GM19035 (cell line): ENCODE data around the gene COLQ.
"Not testable (repeated sequence)": the region's sequence is repeated elsewhere in the genome, so short reads cannot be mapped to it uniquely, and the experiment has no call there.

ENCODE experiments used
- ATAC-seq: cut with Tn5 transposase; IDR thresholded peaks from one replicate; pipeline ENCODE4 v1.9.1; 2021; ENCODE audit not compliant: unreplicated experiment

Gene COLQ

DNA sequence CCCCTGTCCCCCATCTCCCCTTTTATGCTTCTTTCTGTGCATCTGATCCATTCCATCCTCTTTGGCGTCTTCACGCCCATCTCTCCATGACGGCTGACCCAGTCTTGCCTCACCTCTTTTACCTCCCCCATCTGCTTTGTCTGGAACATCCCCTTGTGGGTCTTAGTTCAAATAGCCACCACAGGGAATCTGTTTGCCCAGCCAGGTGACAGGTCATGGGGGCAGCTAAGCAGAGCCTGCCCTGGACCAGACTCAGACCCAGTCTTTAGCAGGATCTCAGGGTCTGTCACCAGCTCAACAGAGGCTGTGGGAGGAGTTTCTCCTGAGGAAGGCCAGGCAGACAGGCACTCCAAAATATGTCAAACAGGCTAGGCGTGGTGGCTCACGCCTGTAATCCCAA lies 28.1 kb downstream of the COLQ start:
- no peak for ATAC-seq

DNA sequence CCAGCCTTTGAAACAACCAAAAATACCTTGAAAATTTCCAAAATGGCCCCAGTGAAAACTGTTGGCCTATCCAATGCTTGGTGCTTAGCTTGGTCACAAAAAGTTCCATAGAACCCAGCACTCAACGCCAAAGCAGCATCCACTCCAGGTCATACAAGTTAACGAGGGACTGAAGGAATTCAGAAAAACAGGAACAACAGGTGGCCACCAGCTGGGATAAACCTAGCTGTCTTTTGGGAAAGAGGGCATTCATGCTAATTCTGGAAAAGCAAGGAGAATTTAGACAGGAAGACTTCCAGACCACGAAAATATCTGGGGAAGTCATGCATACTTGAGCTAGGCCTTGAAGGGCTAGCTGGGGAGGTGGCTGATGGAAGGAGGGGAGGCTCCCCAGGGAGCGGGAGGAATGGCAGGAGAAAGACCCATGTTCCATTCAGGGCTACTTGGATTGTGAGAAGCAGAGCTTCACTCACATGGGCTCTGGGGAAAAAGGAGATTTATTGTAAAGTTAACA lies 28.6 kb downstream of the COLQ start:
- no peak for ATAC-seq

DNA sequence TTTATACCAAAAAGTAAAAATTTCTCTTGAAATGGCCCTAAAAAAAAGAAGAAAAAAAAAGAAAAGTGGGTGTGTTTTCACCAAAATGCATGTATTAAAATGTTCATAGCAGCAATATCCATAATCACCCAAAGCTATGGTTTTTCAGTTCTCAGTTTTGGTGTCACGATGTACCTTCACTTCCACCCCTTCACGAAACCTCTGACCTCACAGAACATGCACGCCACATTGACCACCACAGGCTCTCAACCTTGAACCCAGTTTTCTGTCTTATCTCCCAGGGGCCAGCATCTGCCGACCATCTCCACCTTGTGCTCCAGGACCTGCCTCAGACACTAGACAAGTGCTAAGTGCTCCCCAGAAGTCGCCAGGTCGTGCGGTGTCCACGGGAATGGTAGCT lies 30.4 kb downstream of the COLQ start:
- no peak for ATAC-seq

DNA sequence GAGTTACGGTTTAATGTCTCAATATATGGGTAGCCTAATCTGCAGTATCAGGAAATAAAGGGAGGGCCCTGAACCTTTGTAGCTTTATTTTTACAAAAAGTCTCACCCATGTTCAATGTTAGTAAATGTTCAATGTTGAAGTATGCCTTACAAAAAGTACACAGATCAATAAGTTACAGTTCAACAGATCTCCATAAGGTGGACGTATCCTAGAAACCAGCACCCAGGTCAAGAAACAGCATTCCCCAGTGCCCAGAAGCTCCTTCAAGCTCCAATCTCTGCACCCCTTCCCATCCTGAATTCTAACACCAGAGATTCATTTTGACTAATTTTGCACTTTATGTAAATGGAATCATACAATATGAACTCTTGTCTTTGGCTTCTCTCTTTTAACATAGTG lies 31.3 kb downstream of the COLQ start:
- no peak for ATAC-seq

DNA sequence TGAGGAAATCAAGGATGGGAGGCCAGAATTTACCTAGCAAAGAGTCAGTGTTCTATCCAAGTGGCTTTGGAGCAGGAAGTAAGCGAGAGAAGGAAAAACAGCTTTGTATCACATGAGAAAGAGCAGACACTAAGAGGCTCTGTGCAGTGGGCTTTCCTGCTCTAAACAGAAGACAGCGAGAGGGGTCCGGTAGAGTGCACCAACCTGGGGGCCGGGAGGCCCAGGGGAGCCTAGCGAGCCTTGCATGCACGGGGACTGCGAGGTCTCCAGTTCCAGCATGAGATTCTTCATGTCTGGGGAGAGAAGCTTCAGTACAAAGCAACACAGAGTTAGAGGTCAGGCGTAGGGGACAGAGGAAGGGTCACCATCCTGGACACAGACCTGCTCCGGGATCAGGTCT lies 33.5 kb downstream of the COLQ start:
- no peak for ATAC-seq

DNA sequence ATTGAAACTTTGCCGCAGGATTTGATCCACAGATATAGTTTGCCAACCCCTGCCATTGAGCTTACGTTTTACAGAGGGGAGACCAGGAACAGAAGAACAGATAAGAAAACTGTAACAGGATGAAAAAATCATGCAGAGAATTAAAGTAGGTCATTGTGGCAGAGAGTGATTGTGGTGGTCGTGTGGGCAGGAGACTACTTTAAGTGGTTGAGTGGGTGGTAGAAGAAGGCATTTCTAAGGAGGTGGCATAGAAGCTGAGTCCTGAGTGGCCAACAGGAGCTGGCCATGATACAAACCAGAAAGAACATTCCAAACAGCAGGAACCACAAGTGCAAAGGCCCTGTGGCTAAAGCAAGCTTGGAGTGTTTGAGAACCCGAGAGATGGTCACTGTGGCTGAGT lies 34.5 kb downstream of the COLQ start:
- no peak for ATAC-seq

DNA sequence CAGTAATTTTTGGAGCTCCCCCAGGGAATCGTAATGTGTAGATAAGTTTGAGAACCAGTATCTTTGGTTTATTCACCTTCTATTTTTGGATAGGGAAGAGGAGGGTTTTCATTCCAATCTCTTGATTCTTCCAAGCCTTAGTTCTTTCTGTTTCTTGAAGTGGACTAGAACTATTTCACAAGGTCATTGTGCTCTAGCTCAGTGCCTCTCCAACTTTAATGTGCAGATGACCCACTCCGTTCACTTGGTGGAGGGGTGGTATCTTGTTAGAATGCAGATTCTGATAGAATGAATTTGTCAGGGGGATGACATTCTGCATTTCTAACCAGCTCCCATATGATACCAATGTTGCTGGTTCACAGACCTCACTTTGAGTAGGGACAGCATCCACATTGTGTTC lies 35.5 kb downstream of the COLQ start:
- no peak for ATAC-seq

DNA sequence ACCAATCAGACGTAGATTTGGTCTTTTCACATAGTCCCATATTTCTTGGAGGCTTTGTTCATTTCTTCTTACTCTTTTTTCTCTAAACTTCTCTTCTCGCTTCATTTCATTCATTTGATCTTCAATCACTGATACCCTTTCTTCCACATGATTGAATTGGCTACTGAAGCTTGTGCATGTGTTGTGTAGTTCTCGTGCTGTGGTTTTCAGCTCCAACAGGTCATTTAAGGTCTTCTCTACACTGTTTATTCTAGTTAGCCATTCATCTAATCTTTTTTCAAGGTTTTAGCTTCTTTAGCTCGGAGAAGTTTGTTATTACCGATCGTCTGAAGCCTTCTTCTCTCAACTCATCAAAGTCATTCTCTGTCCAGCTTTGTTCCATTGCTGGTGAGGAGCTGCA lies 37.0 kb downstream of the COLQ start:
- ATAC-seq: not testable (repeated sequence)

DNA sequence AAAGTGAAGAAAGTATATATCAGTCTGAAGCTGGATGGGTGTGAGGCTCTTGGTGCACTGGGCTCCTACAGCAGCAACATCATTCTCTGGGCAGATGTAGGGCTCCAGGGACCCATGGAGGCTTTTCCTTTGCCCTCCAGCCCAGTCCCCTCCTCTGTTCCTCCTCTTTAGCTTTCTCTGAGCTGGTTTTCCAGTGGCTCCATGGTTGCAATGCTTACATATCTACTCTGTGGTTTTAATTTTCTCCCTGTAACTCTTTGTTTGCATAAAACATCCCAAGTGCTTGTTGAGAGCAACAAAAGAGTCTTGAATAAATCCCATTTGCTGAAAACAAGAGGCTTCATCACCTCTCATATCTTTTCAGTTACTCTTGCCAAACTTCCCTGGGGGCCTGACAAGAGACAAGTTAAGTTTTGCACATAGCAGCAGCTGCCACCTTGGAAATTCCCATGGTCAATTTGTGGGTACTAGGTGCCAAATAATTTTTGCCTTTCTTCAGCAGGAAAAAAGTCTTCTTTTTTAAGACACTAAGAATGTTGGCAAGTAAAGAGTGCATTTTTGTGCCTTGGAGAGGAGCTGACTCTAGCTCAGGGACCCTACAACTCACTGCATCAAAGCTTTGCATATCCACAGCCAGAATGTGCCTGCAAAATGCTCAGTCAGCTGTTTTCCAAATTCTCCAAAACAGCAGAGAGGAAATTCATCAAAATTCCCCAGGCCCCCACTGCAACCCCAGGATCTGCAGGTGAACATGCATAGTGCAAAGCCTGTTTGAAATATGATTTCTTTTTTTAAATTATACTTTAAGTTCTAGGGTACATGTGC lies 41.9 kb downstream of the COLQ start:
- ATAC-seq: no peak

DNA sequence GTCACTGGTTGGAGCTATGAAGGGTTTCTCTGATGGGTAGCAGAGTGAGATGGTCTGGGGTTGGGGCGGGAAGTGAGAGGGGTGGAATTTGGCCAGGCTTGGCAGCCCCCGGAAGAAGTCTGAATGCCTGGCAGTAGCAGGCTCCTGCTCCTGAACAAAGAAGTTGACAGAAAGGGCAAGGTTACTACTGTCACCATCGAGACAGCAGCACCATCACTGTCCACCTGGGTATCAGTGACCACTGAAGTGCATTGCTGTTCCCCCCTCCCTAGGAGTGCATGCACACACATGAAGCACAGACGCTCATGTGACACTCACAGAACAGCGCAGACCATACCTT lies 42.9 kb downstream of the COLQ start:
- ATAC-seq: no peak

DNA sequence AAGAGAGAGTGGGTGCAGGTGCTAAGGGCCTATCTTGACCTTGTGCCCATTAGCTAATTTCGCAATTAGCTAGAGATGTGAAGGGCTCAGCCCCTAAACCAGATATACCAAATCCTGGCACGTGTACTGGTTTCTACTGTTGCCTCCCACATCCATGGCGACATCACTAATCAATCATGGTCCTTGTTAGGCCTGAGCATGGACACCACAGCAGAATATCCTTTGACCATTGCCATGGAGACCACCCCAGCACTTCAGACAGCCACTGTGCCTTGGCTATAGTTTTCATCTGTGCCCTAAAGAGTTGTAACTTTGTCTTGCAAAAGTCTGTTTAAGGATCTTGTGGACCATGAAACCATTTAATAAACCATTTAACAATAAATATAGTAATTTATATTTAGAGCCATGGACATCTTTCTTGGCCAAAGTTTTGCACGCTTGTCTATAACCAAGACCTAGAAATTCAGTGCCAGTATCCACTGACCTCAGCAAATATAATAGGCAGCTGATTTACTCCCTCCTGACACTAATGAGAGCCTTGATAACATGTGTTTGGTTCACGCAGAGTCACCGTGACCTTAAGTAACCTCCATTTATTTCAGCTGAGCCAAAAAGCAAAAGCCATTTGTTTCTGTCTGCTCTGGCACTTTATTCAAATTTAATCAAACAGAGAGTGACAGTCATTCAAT lies 43.4 kb downstream of the COLQ start:
- ATAC-seq: no peak

DNA sequence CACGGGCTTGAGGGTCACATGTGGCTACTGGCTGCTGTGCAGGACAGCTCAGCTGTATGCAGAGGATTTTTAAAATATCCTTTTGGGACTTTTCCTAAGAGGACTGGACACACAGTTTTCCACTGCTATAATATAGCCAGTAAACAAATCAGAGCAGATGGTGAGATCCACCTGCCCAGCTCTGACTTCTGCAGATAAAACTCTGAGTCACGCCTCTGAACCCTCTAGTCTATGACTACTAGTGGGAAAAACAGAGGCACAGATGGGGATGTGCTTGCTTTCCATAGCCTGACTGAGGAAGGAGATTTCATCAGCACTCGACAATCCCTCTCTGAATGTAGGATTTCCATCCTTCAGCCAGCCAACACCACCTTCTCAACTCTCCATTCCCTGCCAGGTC lies 45.1 kb downstream of the COLQ start:
- ATAC-seq: no peak

DNA sequence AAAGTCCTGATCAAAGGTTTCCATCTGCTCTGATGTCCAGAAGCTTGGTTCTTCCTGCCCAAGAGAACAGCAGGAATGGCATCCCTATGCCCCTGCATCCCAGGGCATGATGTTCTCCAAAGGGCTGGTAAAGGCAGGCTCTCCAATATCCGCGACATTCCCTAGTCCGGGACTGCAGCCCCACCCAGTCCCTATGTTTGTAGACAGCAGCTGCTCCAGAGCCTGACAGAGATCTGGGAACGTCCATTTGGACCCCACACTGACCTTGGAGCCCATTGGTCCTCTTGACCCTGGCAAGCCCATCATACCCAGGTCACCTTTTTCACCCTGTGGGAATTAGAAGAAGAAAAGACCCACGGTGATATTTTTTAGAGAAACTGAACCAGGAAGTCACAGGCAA lies 46.3 kb downstream of the COLQ start:
- no peak for ATAC-seq

DNA sequence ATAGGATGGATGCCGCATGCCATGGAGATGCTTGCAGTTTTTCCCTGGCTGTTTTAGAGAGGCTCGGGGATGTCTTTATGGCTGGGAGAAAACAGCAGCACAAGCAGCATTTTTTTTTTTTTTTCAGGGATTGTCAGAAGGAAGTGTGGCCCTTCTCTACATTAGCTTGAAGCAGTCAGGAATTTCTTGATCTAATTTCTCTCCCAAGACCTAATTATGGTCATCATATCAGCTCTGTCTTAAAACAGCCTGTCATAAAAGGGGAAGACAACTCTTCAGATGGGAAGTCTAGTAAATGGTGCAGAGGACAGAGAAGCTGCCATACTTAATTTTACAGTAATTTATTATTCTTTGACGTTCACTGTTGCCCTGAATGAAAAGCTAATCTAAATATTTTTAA lies 49.6 kb downstream of the COLQ start:
- no peak for ATAC-seq

DNA sequence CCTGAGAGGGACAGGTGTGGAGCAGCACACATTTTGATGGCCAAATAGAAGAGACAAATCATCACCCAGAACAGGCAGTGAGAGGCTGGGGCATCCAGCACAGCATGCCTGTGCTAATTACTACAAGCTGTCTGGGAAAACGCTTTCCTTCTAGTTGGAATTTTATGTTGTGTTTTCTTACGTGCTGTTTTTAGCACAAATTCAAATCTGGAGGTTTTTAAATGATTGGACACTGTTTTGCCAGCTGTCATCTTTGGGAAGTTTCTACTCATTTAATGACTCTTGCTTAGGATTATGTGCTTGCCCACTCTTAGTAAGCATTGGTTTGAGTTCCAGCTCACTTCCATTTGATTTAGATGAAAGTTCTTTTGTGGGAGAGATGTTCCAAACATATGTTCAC lies 50.7 kb downstream of the COLQ start:
- ATAC-seq: no peak

DNA sequence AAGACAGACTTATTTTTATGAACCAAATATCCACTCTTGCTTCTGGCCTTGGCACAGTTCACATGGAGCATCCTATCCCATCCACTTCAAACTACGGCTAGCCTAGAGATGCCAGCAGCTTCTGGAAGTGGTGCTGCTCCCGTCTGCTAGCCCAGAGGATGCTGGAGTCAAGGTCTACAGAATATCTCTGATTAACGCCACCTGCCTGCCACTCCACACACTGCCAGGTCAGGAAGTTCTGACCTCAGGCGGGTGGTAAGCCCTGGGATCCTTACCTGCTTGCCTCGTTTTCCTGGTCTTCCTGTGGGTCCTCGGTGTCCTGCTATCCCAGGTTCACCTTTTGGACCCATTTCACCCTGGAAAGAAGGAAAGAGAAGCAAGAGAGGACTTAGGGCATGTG lies 51.2 kb downstream of the COLQ start:
- no peak for ATAC-seq

DNA sequence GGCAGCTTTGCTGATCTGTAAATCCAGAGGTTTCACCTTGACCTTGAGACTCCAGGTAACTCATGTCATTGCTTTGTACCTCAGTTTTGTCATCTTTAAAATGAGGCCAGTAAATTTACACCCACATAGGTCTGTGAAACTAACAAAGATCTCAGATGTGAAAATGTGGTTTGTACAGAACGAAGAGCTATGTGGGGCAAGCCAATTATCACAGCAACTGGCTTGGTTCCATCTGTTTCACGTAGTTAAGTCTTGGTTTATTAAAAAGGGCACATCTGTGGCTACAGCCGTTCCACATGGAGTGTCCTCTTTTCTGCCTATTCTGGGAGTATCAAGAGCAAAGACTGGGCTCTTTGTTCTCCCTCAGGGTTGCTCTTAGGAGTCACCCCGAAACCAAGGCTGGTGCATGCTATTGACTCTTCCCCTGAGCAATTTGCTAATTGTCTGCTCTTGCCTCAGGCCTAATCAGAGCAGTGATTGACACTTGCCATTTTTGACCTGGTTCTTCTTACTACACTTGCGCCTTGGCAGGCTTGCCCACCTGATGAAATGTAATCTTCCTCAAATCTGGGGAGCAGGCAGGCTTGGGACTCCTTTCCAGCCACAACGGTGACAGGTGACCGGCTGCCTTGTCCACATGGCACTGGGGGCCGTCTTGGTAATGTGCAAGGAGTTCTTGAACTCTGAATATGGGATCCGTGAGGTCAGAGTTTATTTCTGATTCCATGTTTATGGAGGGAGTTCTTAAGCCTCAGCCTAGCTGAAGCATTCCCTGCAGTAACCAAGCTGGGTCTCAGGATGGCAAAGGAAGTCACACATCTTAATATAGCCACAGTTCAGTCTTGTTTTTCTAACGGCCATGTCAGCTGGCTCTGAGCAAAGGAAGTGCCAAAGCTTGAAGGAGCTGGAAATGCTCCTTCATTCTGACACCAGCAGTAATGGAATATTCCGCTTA lies 54.0 kb downstream of the COLQ start:
- no peak for ATAC-seq

DNA sequence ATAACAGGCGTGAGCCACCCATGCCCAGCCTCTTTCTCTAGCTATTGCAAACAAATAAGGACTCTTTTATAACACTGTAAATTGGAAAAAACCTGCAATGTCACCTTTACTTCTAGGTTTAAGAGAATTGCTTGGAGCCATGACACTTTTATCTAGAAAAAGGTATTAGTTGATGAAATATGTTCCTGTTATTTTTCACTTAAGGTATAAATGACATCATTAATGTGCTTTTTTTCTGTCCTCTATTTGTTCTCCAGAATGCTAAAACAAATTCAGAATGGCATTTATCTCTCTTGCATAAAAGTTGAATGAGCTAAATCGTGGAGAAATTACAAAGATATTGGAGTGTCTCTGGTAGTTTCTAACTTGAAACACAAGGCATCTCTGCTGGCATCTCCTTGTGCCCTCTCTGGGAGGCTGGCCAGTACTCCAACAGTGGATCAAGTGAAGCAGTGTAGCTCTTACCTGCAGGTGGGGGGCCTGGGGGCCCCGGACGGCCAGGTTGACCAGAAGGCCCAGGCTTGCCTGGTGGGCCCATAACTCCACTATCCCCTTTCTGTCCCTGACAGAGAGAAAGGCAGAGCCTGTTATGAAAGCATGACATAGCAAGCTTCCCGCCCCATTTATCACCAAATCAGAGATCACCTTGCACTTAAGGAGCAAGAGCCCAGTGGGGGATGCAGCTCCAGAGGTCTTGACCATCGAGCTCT lies 55.5 kb downstream of the COLQ start:
- no peak for ATAC-seq

DNA sequence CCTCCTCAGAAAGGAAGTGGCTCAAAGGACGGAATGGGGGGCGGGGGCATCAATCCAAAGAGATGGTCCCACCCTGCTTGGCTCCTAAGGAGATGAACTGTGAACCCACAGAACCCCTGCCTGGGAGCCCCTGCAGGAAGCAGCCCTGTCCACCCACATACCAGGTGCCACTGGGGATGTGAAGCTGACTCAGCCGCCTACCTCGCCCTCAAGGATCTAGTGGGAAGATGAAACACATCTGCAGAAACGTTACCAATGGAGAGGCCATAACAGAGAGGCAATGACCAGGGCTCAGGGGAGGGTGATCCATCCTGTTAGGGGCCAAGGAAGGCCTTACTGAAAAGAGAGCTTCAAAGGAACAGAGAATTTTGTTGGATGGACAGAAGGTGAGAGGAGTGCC lies 59.1 kb downstream of the COLQ start:
- ATAC-seq: no peak

DNA sequence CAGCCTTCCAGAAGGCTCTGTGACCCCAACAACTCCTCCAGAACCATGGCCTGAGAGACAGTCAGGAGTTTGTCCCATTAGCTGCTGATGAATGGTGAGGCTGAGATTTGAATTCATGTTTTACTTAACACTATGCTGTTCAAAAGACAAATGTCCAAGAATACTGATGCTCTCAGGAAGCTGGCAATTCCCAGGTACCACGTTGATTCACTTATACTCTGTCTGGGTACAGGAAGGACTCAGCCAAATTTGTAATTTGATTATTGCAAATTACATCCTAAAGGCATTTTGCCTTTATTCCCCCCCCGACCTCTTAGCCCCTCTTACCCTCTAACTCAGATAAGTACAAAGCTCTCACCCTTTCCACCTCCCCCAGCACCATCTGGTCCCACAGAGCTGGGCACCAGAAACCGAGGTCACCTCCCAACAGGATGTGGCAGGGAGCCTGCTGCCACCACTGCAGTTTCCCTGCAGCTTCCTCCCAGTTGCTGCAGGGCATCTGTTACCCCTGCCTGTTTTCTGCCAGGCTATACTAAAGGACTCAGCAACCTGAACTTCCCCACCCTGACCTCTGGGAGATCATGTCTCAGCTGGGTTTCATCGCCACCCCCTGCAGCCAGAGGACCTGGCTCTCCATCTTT lies 60.5 kb downstream of the COLQ start:
- ATAC-seq: no peak
